Right lobe of liver (tissue), 4 donors: ENCODE measurements around the gene INPP4B.

Experiments
- CTCF ChIP-seq, 4 donors: fragments of 200-600 bp in 3 of 4; fragments of 450-650 bp in 1 of 4; IDR thresholded peaks; one replicate each; pipeline versions ENCODE4 v1.5.1 to v1.8.0; 2016 to 2022; ENCODE audit warnings: antibody characterized with exemption in 4 of 4, mild to moderate bottlenecking in 2 of 4
- POLR2A ChIP-seq: fragments of 450-650 bp; IDR thresholded peaks from one replicate; pipeline ENCODE4 v1.6.1; 2017; ENCODE audit warnings: antibody characterized with exemption, mild to moderate bottlenecking
- donor health status: DM: no; HTN: no; CAD: no.
- donor health status: DM: no; HTN: no; CAD: no.
- donor health status: DM: no; HTN: yes; CAD: no.

GRCh38 chr4:142085513-142086292 is 760.4 kb downstream of the INPP4B start:
- no peak for TF ChIP-seq CTCF (IDR thresholded peaks at IDR 0.05)
- TF ChIP-seq POLR2A: no peak
